ENCODE measurements around the gene TBXAS1.
A peak's percentile ranks its signal among the peaks of the same experiment; 100 is the strongest.

- TF ChIP-seq ATF3 (CRISPR knock-in tag; conservative IDR thresholded peaks at IDR 0.05) = no peak
- no peak for TF ChIP-seq CTCF (IDR thresholded peaks at IDR 0.05)
- TF ChIP-seq ZBTB21 (CRISPR knock-in tag; IDR thresholded peaks at IDR 0.05; ENCODE audit: borderline replicate concordance) = no peak
- TF ChIP-seq MAX (CRISPR knock-in tag; IDR thresholded peaks at IDR 0.05) = peak; percentile 71
- no peak for TF ChIP-seq CREB1 (CRISPR knock-in tag; IDR thresholded peaks at IDR 0.05)
- TF ChIP-seq NR2C2 (CRISPR knock-in tag; IDR thresholded peaks at IDR 0.05) = no peak
- TF ChIP-seq OVOL2 (CRISPR knock-in tag; IDR thresholded peaks at IDR 0.05; ENCODE audit: borderline replicate concordance) = no peak
These were observed 233.7 kb downstream of the TBXAS1 start, which contains the start of gene PARP12 for GRCh38 chr7:140062528-140063299.

Data from WTC11 (cell line).